T-helper 1 cell treated with Interleukin-12 subunit alpha and Interleukin-12 subunit beta and Interleukin-4 antibody, amounts not matched to agents 30 ng/mL and 1 ng/mL, for 36 hours (primary cell): ENCODE data around the gene FOXN3. TPM values are rescaled to one million over a fixed set of nuclear protein-coding genes. Genes with fewer than 3 reads are reported as not detected.
"Not testable (repeated sequence)": the region's sequence is repeated elsewhere in the genome, so short reads cannot be mapped to it uniquely, and the experiment has no call there.

Source experiments
- intact Hi-C: fragments of 100-400 bp; cut with micrococcal nuclease; formaldehyde crosslinking; loops from one replicate; pipeline ENCODE4 v1.15.1; 2024
- total RNA-seq: library from RNA; stranded (reverse); gene quantifications from 2 replicates; pipeline ENCODE4 v1.2.3, GENCODE V29; 2022

FOXN3 gene
- total RNA-seq, 1 donor from 2014 or later: 110 TPM

DNA sequence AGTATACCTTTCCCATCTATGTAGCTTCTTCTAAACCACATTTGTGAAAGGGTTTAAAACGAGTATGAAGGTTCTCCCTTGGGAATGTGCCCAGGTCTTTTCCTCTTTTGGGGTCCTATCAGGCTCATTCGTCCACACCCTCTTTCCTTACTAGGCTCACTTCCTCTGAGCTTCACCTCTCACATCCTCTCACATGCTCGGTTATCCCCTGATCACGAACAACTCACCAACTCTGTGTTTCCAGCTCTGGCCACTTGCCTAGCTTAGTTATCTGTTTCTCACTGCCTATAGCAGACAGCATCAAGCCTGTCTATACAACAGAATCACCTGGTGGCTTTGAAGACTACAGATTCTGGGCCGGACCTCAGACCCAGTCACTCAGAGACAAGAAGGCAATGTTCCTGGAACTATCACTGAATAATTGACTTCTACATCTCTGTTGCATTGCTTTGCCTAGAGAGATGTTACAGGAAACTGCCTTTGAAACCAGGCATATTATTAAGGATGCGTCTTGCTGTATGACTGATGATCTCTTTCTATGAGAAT is 158.2 kb downstream of the FOXN3 start:
- intact Hi-C loops: no loop called here

DNA sequence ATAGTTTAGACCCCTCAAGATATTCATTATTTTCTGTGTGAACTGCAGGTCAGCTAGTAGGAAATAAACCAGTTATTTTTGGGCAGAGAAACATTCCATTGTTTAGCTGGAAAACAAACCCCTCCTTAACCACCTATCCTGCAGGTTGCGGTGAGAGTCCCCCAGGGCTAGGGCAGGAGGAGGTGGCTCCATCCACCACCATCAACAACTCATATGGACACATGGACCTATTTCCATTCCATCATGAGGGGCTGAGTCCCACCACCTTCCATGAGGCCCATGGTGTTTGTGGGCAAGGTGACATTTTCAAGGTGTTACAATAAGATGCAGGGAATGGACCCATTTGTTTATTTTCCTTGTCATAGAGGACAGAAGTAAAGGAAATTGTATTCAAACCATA is 160.1 kb downstream of the FOXN3 start:
- intact Hi-C loops: no loop called here

DNA sequence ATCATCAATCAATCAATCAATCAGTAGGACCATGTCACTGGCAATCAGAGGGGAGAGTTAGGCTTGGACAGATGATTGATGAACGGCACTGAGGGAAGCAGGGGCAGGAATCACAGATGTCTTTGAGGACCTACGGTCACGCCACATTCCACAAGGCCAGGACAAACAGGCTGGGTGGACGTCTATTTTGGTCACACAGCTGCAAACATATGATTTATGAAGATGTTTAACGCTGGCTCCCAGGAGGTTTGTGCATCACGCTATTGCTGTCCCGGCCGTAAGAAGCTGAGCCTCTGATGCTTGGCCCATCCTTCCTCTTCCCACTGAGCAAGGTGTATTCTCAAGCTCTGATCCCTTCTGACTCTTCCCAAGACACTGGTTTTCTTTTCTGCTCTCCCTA is 160.8 kb downstream of the FOXN3 start:
- intact Hi-C loops: no loop called here

DNA sequence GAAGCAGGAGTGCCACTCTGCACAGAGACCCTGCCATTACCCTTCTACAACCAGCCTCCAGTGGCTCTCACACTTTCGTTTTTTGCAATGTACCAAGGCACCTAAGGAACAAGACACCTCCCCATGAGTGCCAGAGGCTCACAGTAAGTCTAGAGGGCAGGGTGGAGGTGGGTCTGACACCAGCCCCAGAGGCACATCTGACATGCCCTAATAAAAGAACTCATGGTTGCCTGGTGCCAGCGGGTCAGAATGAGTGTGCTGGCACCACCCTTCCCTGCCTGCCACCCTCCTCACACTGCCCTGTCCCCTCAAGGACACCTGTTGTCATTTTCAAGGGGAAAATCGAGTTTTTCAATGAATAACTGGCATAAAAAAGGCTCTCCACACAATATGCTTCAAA is 161.2 kb downstream of the FOXN3 start:
- intact Hi-C loops: no loop called here

DNA sequence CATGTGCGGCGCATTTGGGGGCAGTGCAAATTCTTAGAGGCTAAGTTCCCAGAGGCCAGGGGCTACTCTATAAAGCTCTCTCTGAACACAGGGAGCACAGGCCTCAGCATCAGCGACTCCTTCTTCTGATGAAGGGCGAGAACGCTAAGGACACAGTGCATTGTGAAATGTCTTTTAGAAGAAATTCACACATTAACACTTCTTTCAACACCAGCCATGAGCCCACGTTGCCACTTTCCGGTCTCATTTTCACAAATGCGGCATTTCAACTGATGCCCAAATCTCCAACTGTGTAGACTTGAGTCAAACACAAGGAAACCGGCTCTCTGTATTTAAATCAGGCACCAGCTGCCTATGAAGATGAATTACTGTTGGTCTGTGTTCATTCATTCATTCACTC is 162.0 kb downstream of the FOXN3 start:
- intact Hi-C loops: no loop called here

DNA sequence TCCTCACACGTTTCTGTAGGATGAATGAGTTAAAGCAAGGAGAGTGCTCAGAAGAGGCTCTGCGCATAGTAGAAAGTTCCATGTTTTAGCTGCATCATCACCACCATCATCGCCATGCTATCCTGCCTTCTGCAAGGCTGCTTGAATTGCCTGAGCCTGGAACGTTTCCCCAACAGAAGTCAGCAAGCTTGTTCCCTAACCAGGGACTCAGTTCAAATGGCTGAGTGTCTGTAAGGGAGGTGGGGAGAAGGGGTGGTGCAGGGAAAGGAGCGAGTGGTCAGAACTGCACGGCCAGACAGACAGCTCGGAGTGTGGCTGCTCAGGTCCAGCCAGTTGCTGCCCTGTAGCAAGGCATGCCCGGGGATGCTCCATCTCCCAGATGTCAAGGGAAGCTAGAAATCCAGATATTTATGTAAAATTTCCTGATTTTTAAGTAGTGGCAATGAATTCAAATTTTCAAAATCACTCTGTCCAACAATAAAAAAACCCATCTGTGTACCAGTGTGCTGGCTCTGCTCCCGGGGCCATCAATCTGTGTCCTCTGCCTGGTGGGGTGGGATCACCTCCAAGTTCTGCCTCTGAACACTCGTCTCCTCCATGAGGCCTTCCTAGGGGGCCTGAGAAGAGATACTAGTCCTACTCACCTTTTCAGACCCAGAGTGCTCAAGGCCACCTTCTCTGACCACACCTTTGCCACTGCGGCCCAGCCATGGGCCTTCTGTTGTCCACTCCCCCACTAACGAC is 162.7 kb downstream of the FOXN3 start:
- intact Hi-C loops: no loop called here

DNA sequence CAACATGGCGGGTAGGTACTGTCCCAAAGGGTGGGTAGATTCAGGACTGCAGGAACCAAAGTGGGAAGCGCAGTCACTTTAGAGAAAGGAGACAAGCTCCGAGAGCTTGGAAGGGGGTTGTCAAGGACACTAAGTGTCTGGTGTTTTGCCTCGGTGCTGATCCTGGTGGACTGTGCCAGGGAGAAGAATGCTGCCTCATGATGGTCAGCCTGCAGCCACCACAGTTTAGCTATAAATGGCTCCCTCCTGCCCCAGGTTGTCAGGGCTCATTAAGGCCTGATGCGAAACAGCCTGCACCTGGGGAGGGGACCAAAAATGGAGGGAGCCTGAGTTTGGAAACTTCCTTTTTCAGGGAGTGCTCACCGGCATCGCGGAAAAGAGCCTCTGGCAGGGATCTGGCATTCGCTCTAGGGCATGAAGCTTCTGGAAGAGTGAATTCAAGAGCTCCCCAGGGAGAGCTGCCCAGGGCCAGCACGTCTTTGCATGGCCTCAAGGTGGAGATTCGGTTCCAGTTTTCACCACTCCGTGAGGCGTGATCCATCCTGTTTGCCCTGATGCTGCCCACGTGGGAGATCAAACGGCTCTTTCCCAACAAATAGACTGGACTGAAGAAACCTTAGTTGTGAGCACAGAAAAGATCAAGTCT is 164.0 kb downstream of the FOXN3 start:
- intact Hi-C loops: no loop called here

DNA sequence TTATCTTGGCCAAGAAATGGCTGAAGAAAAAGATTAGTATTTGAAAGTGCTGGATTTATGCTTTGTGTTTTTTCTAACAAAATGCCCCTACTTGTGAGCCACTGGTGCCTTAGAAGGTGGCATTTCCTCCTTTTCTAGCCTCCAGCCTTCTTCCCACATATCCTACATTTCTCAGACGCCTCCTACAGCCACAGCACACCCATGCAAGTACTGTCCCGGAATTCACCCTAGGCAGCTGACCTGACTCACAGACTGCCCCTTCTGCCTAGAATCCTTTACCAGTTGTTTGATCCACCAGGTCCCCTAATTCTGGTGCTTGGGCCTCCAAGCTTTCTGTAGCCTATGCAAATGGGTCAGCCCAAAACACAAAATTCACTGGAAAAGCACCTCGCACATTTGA is 166.0 kb downstream of the FOXN3 start:
- intact Hi-C loops: no loop called here

DNA sequence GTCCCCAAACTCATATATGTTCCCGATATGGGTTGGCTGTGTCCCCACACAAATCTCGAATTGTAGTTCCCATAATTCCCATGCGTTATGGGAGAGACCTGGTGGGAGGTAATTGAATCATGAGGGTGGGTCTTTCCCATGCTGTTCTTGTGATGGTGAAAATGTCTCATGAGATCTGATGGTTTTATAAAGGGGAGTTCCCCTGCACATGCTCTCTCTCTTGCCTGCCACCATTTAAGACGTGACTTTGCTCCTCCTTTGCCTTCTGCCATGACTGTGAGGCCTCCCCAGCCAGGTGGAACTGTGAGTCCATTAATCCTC is 166.4 kb downstream of the FOXN3 start:
- intact Hi-C loops: not testable (repeated sequence)

DNA sequence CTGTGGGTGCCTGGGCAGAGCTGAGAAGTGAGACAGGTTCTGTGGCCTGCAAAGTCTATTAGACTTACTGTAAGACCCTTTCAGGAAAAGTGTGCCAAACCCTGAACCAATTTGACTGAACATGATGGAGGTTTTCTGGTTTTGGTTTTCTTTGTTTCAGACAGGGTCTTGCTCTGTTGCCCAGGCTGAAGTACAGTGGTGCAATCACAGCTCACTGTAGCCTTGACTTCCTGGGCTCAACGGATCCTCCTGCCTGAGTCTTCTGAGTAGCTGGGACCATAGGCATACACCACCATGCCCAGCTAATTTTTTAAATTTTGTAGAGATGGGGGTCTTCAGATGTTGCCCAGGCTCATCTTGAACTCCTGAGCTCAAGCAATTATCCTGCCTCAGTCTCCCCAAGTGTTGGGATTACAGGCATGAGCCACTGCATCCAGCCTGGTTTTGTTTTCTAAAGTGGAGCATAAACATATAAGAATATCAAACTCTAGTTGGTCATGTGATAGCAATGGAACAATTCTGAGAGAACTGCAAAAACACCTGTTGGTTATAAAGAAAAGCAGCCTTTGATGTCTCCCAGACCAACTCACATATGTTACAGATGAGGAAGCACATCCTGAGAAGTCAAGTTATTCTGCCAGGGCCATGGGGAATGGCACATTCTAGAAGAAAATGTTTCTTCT is 166.9 kb downstream of the FOXN3 start:
- intact Hi-C loops: no loop called here

DNA sequence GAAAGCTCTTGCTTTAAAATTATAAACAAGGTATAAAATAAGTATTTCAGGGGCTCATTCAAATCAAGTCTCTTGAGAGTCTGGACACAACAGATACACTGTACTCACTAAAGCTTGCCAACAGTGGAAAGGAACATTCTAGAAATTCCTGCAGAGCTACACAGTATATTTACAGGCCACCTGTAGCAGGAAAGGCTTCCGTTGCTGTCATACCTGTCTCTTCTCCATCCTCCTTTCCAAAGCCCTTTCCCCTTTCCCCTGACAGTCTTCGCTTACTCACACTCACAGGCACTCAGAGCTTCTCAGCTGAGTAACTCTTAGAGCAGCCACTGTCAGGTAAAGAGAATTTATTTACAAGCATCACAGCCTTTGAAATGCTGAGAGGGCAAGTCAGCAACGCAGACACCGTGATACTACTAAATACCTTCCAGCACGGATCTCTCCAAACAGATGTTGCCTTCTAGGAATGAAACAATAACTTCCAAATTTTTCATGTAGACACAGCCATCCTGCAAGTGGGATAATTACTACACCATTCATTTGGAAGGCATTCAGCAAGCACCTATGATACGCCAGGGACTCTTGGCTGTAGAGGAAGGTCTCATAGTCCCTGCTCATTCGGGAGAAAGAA is 167.9 kb downstream of the FOXN3 start:
- intact Hi-C loops: no loop called here

DNA sequence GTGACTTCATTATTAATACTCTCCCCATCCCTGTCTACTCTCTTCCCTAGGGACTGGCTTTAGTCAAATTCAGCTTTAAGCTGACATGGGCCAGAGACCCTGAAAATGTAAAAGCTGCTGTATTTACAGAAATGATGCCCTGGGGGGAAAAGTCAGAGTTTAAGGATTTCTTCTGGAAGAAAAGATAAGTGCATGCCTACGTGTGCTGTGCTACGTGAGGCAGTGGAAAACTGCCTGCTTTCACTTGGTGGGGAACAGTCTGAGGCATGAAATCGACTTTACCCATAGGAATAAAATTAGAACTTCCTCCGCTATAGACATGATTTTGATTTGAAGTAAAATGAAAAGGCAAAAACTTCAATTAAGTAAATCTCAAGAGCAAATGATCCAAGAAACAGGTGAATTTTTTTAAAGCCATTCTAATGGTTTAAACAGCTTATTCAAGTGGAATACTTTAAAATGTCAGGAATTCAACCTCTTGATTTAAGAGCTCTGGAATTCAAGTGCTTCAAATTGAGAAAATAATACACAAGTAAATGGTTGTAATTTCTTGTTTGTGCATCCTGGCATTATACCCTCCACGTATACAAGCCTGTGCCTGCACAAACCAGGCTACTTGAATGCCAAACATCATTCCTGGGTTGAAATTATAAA is 168.5 kb downstream of the FOXN3 start:
- intact Hi-C loops: no loop called here

DNA sequence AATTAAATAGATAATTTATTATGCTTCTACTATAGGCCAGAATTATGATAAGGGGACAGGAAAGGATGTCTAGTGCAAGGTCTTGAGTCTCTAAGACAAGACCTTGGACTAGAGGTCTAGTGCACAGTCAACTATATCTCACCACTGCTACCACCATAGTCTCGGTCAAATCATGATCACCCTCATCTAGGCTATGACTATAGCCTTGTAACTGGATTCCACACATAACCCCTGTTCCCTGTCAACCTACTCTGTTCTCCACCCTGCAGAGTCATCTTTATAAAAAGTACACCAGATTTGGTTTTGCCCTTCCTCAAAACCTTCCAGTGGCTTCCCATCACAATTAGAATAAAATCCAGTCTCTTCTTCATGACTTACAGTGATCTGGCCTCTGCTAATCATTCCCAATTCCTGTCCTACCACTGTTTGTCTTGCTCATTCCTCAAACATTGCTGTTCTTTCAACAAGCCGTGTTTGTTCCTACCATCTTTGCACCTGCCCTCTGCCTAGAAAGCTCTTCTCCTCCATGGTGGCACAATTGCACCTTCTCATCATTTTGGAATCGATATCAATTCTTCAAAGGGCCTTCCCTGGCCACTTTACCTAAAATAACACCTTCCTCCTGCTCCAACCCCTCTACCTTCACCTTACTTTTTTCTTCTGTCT is 169.4 kb downstream of the FOXN3 start:
- intact Hi-C loops: no loop called here

DNA sequence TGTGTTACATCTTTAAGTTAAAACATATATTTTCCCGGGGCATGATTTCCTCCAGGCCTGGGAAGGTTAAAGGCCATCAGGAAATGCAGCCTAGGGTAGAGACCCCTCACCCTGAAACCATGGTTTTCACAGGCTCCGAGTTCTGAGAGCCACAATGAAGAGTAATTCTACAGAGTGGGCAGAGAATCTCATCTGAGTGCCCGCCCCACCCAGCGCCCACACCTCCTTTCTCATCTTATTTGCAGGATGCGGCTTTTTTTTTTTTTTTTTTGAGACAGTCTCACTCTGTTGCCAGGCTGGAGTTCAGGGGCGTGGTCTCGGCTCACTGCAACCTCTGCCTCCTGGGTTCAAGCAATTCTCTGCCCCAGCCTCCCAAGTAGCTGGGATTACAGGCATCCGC is 170.7 kb downstream of the FOXN3 start:
- intact Hi-C loops: no loop called here

DNA sequence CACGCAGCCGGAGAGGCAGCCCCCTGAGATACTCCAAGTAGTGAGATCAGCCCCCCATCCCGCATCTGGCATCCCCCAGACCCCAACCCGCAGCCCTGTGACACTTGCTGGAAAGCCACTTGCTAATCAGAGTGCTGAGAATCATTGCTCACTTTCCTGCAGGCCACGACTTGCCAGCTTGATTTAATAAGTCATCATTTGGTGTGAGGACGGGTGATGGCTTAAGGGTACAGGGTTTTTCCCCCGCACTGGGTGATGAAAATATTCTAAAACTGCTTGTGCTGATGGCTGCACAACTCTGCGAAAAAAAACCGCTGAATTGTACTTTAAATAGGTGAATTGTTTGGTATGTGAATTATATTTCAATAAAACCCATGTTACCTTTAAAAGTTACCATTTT is 171.2 kb downstream of the FOXN3 start:
- intact Hi-C loops: no loop called here

DNA sequence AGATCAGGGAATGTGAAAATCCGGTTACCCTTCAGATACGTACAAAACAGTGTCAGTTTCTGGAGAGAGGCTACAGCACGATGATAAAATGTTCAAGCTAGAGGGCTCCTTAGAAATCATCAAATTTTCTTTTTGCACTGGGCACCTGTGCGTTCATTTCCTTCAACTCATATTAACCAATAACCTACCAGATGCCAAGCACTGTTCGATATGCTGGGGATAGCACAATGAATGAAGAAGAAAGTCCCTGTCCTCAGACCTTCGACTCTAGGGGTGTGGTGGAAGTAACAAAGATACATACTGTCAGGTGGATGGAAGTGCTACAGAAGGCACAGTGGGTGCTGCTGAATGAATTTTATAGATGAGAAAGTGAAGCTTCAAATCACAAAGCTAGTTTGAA is 172.3 kb downstream of the FOXN3 start:
- intact Hi-C loops: no loop called here

DNA sequence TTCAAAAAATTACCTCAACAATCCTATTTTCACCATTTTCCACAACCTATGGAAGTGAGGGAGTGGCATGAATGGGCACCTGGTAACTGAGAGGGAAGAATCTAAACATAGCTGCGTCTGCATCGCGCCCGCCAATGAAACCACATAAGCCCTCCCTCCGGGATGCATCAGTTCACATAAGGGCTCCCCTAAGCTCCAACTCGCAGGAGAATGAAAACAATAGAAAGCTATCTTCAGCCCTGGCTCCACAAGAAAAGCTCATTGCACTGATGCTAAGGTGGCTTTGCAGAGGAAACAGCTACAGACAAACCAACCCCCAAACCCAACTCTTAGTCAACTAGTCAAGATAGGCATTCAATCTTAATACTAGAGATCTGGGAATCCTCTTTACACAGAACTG is 173.3 kb downstream of the FOXN3 start:
- intact Hi-C loops: no loop called here

DNA sequence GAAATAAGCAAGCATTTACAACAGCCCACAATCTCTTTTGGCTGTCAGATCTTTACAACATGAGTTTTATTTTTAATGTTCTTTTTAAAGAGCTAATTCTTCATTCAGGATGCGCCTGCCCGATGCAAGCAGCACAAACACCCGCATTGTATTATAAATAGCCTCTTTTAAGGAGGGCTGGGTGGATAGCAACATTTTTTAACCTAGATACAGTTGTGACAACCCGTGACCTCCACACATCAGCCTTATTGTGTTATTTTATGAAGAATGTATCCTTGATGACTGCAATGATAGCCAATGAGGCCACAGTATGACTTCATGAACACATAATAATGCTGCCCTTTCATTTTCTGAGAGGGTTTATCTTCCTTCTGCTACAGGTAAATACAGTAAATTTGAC is 173.7 kb downstream of the FOXN3 start:
- intact Hi-C loops: no loop called here

DNA sequence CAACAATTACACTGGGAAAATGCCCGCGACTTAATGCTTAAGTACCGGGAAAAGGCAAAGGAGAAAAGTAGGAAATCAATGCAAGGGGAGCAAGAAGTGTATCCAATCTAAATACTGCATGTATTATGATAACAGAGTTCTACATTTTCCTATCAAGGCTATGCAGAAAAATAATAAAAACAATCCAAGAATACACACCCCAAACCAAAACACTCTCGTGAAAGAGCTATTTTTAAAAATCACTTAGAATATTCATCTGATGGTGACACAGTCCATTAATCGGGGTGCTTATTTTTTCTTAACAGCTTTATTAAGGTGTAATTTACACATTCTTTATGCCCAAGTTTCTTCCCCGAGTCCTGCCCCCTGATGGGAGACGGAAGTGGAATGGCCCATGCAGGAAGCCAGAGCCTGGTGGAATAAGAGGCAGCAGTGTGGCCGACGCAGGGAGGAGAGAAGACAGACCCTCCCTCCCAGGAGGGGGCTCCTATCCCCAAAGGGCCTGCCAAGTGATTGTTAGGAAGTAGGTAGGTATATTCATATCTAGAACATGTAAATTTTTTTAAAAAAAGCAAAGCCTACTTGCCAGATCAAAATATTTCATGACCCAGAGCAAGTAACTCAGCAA is 174.3 kb downstream of the FOXN3 start:
- intact Hi-C loops: no loop called here

DNA sequence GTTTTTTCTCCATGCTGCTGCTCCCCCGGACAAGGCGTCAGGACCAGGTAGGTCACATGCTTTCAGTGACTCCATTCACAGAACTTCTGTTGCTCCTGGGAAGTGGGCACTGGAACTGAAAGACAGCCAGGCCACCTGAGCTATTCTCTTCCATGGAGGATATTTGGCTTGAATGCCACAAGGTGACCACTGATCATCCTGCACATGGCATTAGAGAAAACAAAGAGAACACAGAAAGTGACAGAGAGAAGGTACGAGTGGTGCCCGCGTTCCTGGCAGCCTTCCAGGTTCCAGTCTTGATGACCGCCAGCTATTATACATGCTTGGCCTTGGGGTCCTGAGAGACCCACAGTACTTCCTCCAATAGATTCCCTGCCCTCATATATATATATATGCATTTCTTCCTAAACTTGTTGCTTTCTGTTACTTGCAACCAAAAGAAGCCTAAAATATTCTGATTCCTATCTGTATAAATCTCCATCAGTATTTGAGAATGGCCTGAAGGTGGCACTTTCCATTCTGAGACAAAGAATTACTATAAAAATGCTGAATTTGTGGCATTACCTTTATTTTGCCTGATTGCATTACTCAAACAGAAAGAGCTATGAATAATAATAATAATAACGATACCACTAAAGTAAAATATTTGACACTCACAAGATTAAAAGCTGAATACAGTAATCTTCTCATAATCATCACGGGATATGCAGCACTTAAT is 174.9 kb downstream of the FOXN3 start:
- intact Hi-C loops: no loop called here
